HepG2 (cell line): ENCODE results near the gene CD36. TPM values are rescaled to one million over a fixed set of nuclear protein-coding genes. Genes with fewer than 3 reads are reported as not detected.

Experiments
- ATAC-seq: fragments of 200-7000 bp; cut with Tn5 transposase; 3 replicates; pipeline ENCODE4 v1.9.1; 2020; ENCODE audit warnings: mild to moderate bottlenecking, moderate library complexity
- BruUV-seq: library from RNA; stranded (reverse); fragments of 400-500 nt; replicated peaks from 2 replicates; lab custom pipeline; 2021; lab: Mats Ljungman, UMichigan
- CTCF ChIA-PET: fragments of 300-600 bp; formaldehyde crosslinking; extraction: SDS; loops from one replicate; lab custom pipeline; 2021; ENCODE audit warnings: low total read pairs, inconsistent platforms, low intra/inter-chr PET ratio; lab: Yijun Ruan, JAX
- POLR2A ChIA-PET: fragments of 350-600 bp; sonication (Branson Sonifier 250); formaldehyde crosslinking; loops from one replicate; lab custom pipeline; 2020; ENCODE audit warnings: antibody characterized with exemption, inconsistent platforms; lab: Yijun Ruan, JAX
- DNase-seq: peaks from one replicate; pipeline ENCODE4 v3.0.0-alpha.2; 2015; ENCODE audit warnings: low spot score
- FAIRE-seq: peaks from 3 replicates; lab custom pipeline; 2011; peaks lifted over from hg19 to GRCh38; lab: Jason Lieb, UNC
- H2AFZ ChIP-seq: one replicate; pipeline ENCODE4 v1.6.1; 2011; ENCODE audit warnings: low read length, inconsistent platforms
- H3K27ac ChIP-seq: fragments of 300-600 bp; 3 replicates; pipeline ENCODE4 v1.8.0; 2011; ENCODE audit warnings: mixed run types, mild to moderate bottlenecking, mixed read lengths, low read length, inconsistent platforms; ENCODE audit not compliant: insufficient read depth; ENCODE audit errors: extremely low read length
- H3K27me3 ChIP-seq, 2 experiments: fragments of 200-600 bp in 1 of 2; 2 replicates in 1 of 2; 3 replicates in 1 of 2; pipeline versions ENCODE4 v1.6.0 to v1.8.0; 2011; ENCODE audit warnings: low read length in 2 of 2, mild to moderate bottlenecking in 2 of 2, moderate library complexity in 2 of 2, inconsistent platforms in 1 of 2; ENCODE audit not compliant: insufficient read depth in 2 of 2, control insufficient read depth in 1 of 2
- H3K36me3 ChIP-seq, 2 experiments: fragments of 200-600 bp in 1 of 2; replicated peaks in 1 of 2; 2 replicates in 1 of 2; 3 replicates in 1 of 2; pipeline versions ENCODE4 v1.5.1 to v1.8.0; 2011; ENCODE audit warnings: low read length in 2 of 2, inconsistent platforms in 1 of 2; ENCODE audit not compliant: insufficient read depth in 2 of 2, control insufficient read depth in 1 of 2
- H3K4me1 ChIP-seq: 2 replicates; pipeline ENCODE4 v1.5.1; 2012; ENCODE audit warnings: low read length, inconsistent platforms; ENCODE audit not compliant: insufficient read depth
- H3K4me2 ChIP-seq: 2 replicates; pipeline ENCODE4 v1.6.0; 2011; ENCODE audit warnings: low read depth, low read length, inconsistent platforms
- H3K4me3 ChIP-seq, 3 experiments: fragments of 200-600 bp in 1 of 3; sonication (generic), shearing (Covaris generic) in 1 of 3; replicated peaks in 1 of 3; 2 replicates each; pipeline ENCODE4 v1.5.1; 2011 to 2016; ENCODE audit warnings: low read length in 3 of 3, inconsistent platforms in 2 of 3, low read depth in 2 of 3, mild to moderate bottlenecking in 2 of 3, control low read depth in 1 of 3, mixed read lengths in 1 of 3; ENCODE audit not compliant: insufficient read depth in 1 of 3
- H3K79me2 ChIP-seq: one replicate; pipeline ENCODE4 v1.6.1; 2011; ENCODE audit warnings: low read length, inconsistent platforms; ENCODE audit not compliant: insufficient read depth
- H3K9ac ChIP-seq: 2 replicates; pipeline ENCODE4 v1.6.0; 2011; ENCODE audit warnings: mild to moderate bottlenecking, low read depth, low read length, inconsistent platforms; ENCODE audit not compliant: insufficient read depth
- H3K9me3 ChIP-seq: 2 replicates; pipeline ENCODE4 v1.5.1; 2012; ENCODE audit warnings: mild to moderate bottlenecking, low read length
- H4K20me1 ChIP-seq: 2 replicates; pipeline ENCODE4 v1.6.0; 2011; ENCODE audit warnings: inconsistent platforms, mild to moderate bottlenecking, low read length, moderate library complexity; ENCODE audit not compliant: insufficient read depth
- AGO1 ChIP-seq: fragments of 200-400 bp; formaldehyde crosslinking; IDR thresholded peaks from 2 replicates; pipeline ENCODE4 v1.6.1; 2017; ENCODE audit warnings: mild to moderate bottlenecking, low read depth, low read length, moderate library complexity; ENCODE audit not compliant: poor library complexity, severe bottlenecking
- CC2D1A ChIP-seq: sonication (generic); formaldehyde crosslinking; IDR thresholded peaks from 2 replicates; pipeline ENCODE4 v1.8.1; 2023; ENCODE audit warnings: mild to moderate bottlenecking, missing genetic modification reagents
- CHCHD3 ChIP-seq: sonication (generic); formaldehyde crosslinking; IDR thresholded peaks from 2 replicates; pipeline ENCODE4 v1.8.0; 2022; ENCODE audit warnings: mild to moderate bottlenecking, missing genetic modification reagents, moderate library complexity
- CREM ChIP-seq, 2 experiments: sonication (generic) in 1 of 2; formaldehyde crosslinking in 1 of 2; IDR thresholded peaks; 2 replicates each; pipeline versions ENCODE4 v1.4.0 to v1.6.1; 2016 to 2020; ENCODE audit warnings: antibody characterized with exemption in 1 of 2, mild to moderate bottlenecking in 1 of 2, missing genetic modification reagents in 1 of 2
- DMAP1 ChIP-seq: IDR thresholded peaks from 2 replicates; pipeline ENCODE4 v1.6.1; 2016
- FOXK1 ChIP-seq: sonication (generic); formaldehyde crosslinking; IDR thresholded peaks from 2 replicates; pipeline ENCODE4 v1.4.0; 2020; ENCODE audit warnings: low read depth, missing genetic modification reagents, borderline replicate concordance
- GATAD1 ChIP-seq: IDR thresholded peaks from 2 replicates; pipeline ENCODE4 v1.6.1; 2016; ENCODE audit warnings: missing genetic modification reagents, missing compliant biosample characterization
- GLI4 ChIP-seq: sonication (generic); formaldehyde crosslinking; IDR thresholded peaks from 2 replicates; pipeline ENCODE4 v1.5.1; 2020; ENCODE audit warnings: missing genetic modification reagents, mild to moderate bottlenecking, moderate library complexity, borderline replicate concordance
- HOXA7 ChIP-seq: sonication (generic); formaldehyde crosslinking; IDR thresholded peaks from 2 replicates; pipeline ENCODE4 v1.8.1; 2022; ENCODE audit warnings: mild to moderate bottlenecking, missing genetic modification reagents, moderate library complexity
- PCBP2 ChIP-seq: fragments of 200-400 bp; formaldehyde crosslinking; optimal IDR thresholded peaks from 2 replicates; pipeline ENCODE3; 2018; ENCODE audit warnings: low read length, low read depth; ENCODE audit not compliant: poor library complexity, severe bottlenecking
- PHF5A ChIP-seq: IDR thresholded peaks from one replicate; pipeline ENCODE4 v1.6.1; 2018; ENCODE audit warnings: low read depth, missing genetic modification reagents; ENCODE audit not compliant: unreplicated experiment
- SAP130 ChIP-seq: IDR thresholded peaks from 2 replicates; pipeline ENCODE4 v1.6.1; 2016; ENCODE audit warnings: low read depth
- ZBTB1 ChIP-seq: sonication (generic); formaldehyde crosslinking; IDR thresholded peaks from 2 replicates; pipeline ENCODE4 v1.4.0; 2020; ENCODE audit warnings: missing genetic modification reagents, borderline replicate concordance
- ZFP37 ChIP-seq: sonication (generic); formaldehyde crosslinking; IDR thresholded peaks from 2 replicates; pipeline ENCODE4 v1.4.0; 2020; ENCODE audit warnings: missing genetic modification reagents, borderline replicate concordance
- ZNF24 ChIP-seq: fragments of 450-650 bp; IDR thresholded peaks from 2 replicates; pipeline ENCODE4 v1.6.1; 2017; ENCODE audit warnings: antibody characterized with exemption, mild to moderate bottlenecking
- ZNF382 ChIP-seq: sonication (generic); formaldehyde crosslinking; IDR thresholded peaks from 2 replicates; pipeline ENCODE4 v1.5.0; 2020; ENCODE audit warnings: missing genetic modification reagents, mild to moderate bottlenecking, borderline replicate concordance
- ZNF430 ChIP-seq: sonication (generic); formaldehyde crosslinking; IDR thresholded peaks from 2 replicates; pipeline ENCODE4 v1.9.0; 2021; ENCODE audit warnings: mild to moderate bottlenecking, missing genetic modification reagents
- ZNF567 ChIP-seq: sonication (generic); formaldehyde crosslinking; IDR thresholded peaks from 2 replicates; pipeline ENCODE4 v1.8.1; 2023; ENCODE audit warnings: mild to moderate bottlenecking, missing genetic modification reagents, borderline replicate concordance
- WGBS: methylation state at CpG from one replicate; pipeline ENCODE4 v1.1.6; 2017; ENCODE audit warnings: low lambda C conversion rate; 5-methylcytosine and 5-hydroxymethylcytosine counted together
- in situ Hi-C: cut with HindIII; loops from 2 replicates; pipeline ENCODE4 v1.10.0; 2017; ENCODE audit warnings: low pct_unique_long_range_greater_than_20kb; ENCODE audit not compliant: extremely low pct_ligation_motif_present
- intact Hi-C: fragments of 100-400 bp; cut with micrococcal nuclease; formaldehyde crosslinking; loops from one replicate; pipeline ENCODE4 v1.10.0; 2022; ENCODE audit not compliant: unreplicated experiment
- polyA plus RNA-seq, 8 experiments: library from polyadenylated mRNA; depleted of rRNA in 3 of 8; stranded (reverse) in 7 of 8; unstranded in 1 of 8; fragments of >200 nt; fragmentation: Illumina TruSeq in 4 of 8; extraction: Trizol in 4 of 8; gene quantifications; 2 replicates each; pipeline versions ENCODE4 v1.2.1 to v1.2.3, GENCODE V29; 2011 to 2016; ENCODE audit warnings: low read depth in 4 of 8, missing spikeins in 1 of 8, mixed read lengths in 1 of 8; ENCODE audit not compliant: insufficient read depth in 1 of 8
- total RNA-seq, 5 experiments: library from RNA; depleted of rRNA; stranded (reverse); fragments of >200 nt; fragmentation: Illumina TruSeq; extraction: Trizol; gene quantifications; 2 replicates each; pipeline ENCODE4 v1.2.3, GENCODE V29; 2016; ENCODE audit warnings: low read depth in 1 of 5
- TF ChIP-seq, protein P1 (sequence below): sonication (generic); formaldehyde crosslinking; IDR thresholded peaks from 2 replicates; pipeline ENCODE4 v1.9.0; 2022; ENCODE audit warnings: low read depth, missing genetic modification reagents
- TF ChIP-seq, protein P2 (sequence below), 2 experiments: sonication (generic) in 1 of 2; formaldehyde crosslinking in 1 of 2; IDR thresholded peaks; 2 replicates each; pipeline versions ENCODE4 v1.5.1 to v1.6.1; 2011 to 2020; ENCODE audit warnings: borderline replicate concordance in 1 of 2, low read depth in 1 of 2, low read length in 1 of 2, mild to moderate bottlenecking in 1 of 2, missing genetic modification reagents in 1 of 2, moderate library complexity in 1 of 2

The CD36 gene
- total and polyA plus RNA-seq, 2 of the 13 experiments (the other 11 are each of a cell fraction or from before 2014, with no cell fraction given), result 2.8 to 4.8 TPM

DNA sequence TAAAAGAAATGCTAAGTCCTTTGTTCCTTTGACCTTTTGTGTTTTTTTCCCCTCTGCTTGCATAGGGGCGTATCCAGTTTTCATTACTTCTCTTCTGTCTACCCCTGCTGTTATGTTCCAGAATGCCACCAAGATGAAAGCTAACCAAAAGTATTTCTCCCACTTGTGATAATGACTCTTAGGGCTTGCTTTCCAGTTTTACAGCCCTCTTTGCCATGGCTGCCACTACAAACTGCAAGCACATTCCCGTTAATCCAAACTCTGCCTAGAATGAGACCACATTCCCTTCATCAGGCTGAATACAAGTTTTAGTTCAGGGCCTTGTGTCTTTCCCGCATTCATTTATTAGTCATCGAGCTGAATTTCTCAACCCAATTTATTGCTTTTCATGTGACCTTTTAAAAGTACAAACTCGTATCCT is 23.6 kb upstream of the CD36 start (continued):
- TF ChIP-seq, protein P1, sequence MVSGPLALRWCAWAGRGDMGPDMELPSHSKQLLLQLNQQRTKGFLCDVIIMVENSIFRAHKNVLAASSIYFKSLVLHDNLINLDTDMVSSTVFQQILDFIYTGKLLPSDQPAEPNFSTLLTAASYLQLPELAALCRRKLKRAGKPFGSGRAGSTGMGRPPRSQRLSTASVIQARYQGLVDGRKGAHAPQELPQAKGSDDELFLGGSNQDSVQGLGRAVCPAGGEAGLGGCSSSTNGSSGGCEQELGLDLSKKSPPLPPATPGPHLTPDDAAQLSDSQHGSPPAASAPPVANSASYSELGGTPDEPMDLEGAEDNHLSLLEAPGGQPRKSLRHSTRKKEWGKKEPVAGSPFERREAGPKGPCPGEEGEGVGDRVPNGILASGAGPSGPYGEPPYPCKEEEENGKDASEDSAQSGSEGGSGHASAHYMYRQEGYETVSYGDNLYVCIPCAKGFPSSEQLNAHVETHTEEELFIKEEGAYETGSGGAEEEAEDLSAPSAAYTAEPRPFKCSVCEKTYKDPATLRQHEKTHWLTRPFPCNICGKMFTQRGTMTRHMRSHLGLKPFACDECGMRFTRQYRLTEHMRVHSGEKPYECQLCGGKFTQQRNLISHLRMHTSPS (CRISPR knock-in tag), result no peak
- TF ChIP-seq DMAP1 (no peak), FOXK1 (CRISPR knock-in tag) (no peak), HOXA7 (CRISPR knock-in tag) (no peak)
- TF ChIP-seq, protein P2, sequence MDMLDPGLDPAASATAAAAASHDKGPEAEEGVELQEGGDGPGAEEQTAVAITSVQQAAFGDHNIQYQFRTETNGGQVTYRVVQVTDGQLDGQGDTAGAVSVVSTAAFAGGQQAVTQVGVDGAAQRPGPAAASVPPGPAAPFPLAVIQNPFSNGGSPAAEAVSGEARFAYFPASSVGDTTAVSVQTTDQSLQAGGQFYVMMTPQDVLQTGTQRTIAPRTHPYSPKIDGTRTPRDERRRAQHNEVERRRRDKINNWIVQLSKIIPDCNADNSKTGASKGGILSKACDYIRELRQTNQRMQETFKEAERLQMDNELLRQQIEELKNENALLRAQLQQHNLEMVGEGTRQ (IDR thresholded peaks at IDR 0.05; ENCODE audit: low read depth, low read length), result no peak
- TF ChIP-seq, protein P2 (CRISPR knock-in tag; IDR thresholded peaks at IDR 0.05; ENCODE audit: borderline replicate concordance), result no peak
- TF ChIP-seq, all 625 proteins: peak for 0

DNA sequence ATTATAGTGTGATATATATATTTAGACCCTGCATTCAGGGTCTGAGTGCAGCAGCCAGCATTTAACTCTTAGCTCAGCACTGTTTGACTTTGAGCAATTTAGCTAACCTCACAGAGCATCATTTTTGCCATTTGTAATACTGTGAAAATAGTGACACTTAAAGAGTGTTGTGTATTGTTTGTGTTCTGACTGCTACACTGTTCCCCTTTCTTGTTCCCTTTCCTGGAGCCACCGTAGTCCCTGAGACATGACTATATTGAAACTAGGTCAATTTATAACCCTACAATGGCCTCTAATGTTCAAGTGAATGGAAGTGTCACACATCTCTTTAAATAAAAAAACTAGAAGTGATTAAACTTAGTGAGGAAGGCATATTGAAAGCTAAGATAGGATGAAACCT is 20.3 kb upstream of the CD36 start:
- no peaks in the 10 kb centered on the region for H3K79me2 ChIP-seq
- ChIA-PET CTCF (no interaction called here), POLR2A (no interaction called here)
- ATAC-seq, result no peak
- H3K36me3 ChIP-seq, result no peaks in the 10 kb centered on the region
- in situ Hi-C loops, result no loop called here
- H3K27ac ChIP-seq, result no peak overlapping the region
- no peaks in the 10 kb centered on the region for H3K9me3 ChIP-seq
- intact Hi-C loops, result no loop called here
- peaks cover 3% of the 10 kb centered on the region for H3K4me1 ChIP-seq
- no peak for FAIRE-seq
- no peak overlapping the region for H3K4me3 ChIP-seq
- 96% methylated on average over 1 of the region's 1 CpG for WGBS
- no TSS peak for BruUV-seq
- no peak overlapping the region for H3K9ac ChIP-seq
- DNase-seq, result no peak
- no peak overlapping the region for H3K4me2 ChIP-seq
- H2AFZ ChIP-seq, result no peak overlapping the region
- no peaks in the 10 kb centered on the region for H4K20me1 ChIP-seq
- no peaks in the 10 kb centered on the region for H3K27me3 ChIP-seq
- TF ChIP-seq ZFP37 (CRISPR knock-in tag) (no peak), ZNF24 (no peak), GATAD1 (no peak), GLI4 (no peak), ZBTB1 (CRISPR knock-in tag) (no peak), CC2D1A (CRISPR knock-in tag) (no peak), PCBP2 (no peak), ZNF382 (CRISPR knock-in tag) (no peak), PHF5A (CRISPR knock-in tag) (no peak), AGO1 (no peak), ZNF567 (CRISPR knock-in tag) (no peak), CHCHD3 (CRISPR knock-in tag) (no peak), CREM (IDR thresholded peaks at IDR 0.05) (no peak), CREM (CRISPR knock-in tag; IDR thresholded peaks at IDR 0.05) (no peak), SAP130 (CRISPR knock-in tag) (no peak), ZNF430 (no peak)
